HCT116 (cell line): ENCODE measurements around the gene ADGRB3. TPM values are rescaled to one million over a fixed set of nuclear protein-coding genes. Genes with fewer than 3 reads are reported as not detected.

ENCODE experiments used
- ATAC-seq: fragments of 200-7000 bp; cut with Tn5 transposase; 2 replicates; pipeline ENCODE4 v1.9.1; 2020; ENCODE audit warnings: mild to moderate bottlenecking, moderate library complexity
- BruUV-seq: library from RNA; stranded (reverse); fragments of 400-500 nt; replicated peaks from 2 replicates; lab custom pipeline; 2021; lab: Mats Ljungman, UMichigan
- CTCF ChIA-PET: fragments of 300-600 bp; sonication (Branson Sonifier 250); formaldehyde crosslinking; loops from one replicate; lab custom pipeline; 2021; ENCODE audit warnings: antibody characterized with exemption; lab: Charles Lee
- POLR2A ChIA-PET: fragments of 300-600, 350-600 bp; sonication (Branson Sonifier 250); formaldehyde crosslinking; loops from one replicate; lab custom pipeline; 2021; ENCODE audit warnings: antibody characterized with exemption; lab: Charles Lee
- RAD21 ChIA-PET, 2 experiments: fragments of 300-600 bp; sonication (Branson Sonifier 250); formaldehyde crosslinking; loops; one replicate each; lab custom pipeline; 2023; ENCODE audit warnings: low total read pairs in 2 of 2; ENCODE audit not compliant: uncharacterized antibody in 2 of 2, unreplicated experiment in 2 of 2, low non-redundant PET in 1 of 2; lab: Charles Lee
- DNase-seq: peaks from one replicate; pipeline ENCODE4 v3.0.0-alpha.2; 2010; ENCODE audit warnings: low read depth, low spot score
- H2AFZ ChIP-seq: fragments of 200-600 bp; shearing (Covaris generic), sonication (generic); 2 replicates; pipeline ENCODE4 v1.6.1; 2017; ENCODE audit warnings: low read depth, mixed run types, mixed read lengths, antibody characterized with exemption, low read length; ENCODE audit not compliant: poor library complexity, severe bottlenecking
- H3K27ac ChIP-seq: 2 replicates; pipeline ENCODE4 v1.5.1; 2012; ENCODE audit warnings: low read depth, low read length
- H3K27me3 ChIP-seq: fragments of 200-600 bp; sonication (generic); 2 replicates; pipeline ENCODE4 v1.6.1; 2016; ENCODE audit warnings: mixed run types, low read length, mixed read lengths; ENCODE audit not compliant: insufficient read depth
- H3K36me3 ChIP-seq, 2 experiments: fragments of 200-500 bp in 1 of 2; fragments of 200-600 bp in 1 of 2; sonication (Bioruptor generic) in 1 of 2; sonication (generic) in 1 of 2; 2 replicates each; pipeline versions ENCODE4 v1.5.1 to v1.6.1; 2014 to 2016; ENCODE audit warnings: low read length in 2 of 2, inconsistent platforms in 1 of 2, mixed read lengths in 1 of 2, mixed run types in 1 of 2; ENCODE audit not compliant: insufficient read depth in 2 of 2, control insufficient read depth in 1 of 2
- H3K4me1 ChIP-seq, 2 experiments: fragments of 200-600 bp in 1 of 2; sonication (generic) in 1 of 2; 2 replicates each; pipeline versions ENCODE4 v1.5.1 to v1.6.1; 2012 to 2017; ENCODE audit warnings: low read length in 2 of 2, inconsistent platforms in 1 of 2, mild to moderate bottlenecking in 1 of 2, mixed read lengths in 1 of 2, mixed run types in 1 of 2, moderate library complexity in 1 of 2; ENCODE audit not compliant: insufficient read depth in 2 of 2, control insufficient read depth in 1 of 2
- H3K4me2 ChIP-seq: fragments of 200-600 bp; sonication (generic); 2 replicates; pipeline ENCODE4 v1.6.1; 2017; ENCODE audit warnings: mixed run types, low read length, mixed read lengths
- H3K4me3 ChIP-seq, 2 experiments: fragments of 200-600 bp in 1 of 2; sonication (generic) in 1 of 2; replicated peaks in 1 of 2; 2 replicates each; pipeline ENCODE4 v1.5.1; 2011 to 2016; ENCODE audit warnings: low read length in 2 of 2, control low read depth in 1 of 2, low read depth in 1 of 2, mild to moderate bottlenecking in 1 of 2, mixed read lengths in 1 of 2, mixed run types in 1 of 2
- H3K79me2 ChIP-seq: fragments of 200-600 bp; sonication (generic); 2 replicates; pipeline ENCODE4 v1.6.1; 2017; ENCODE audit warnings: mild to moderate bottlenecking, mixed run types, low read length, moderate library complexity, mixed read lengths; ENCODE audit not compliant: insufficient read depth
- H3K9ac ChIP-seq: fragments of 200-600 bp; sonication (generic); 2 replicates; pipeline ENCODE4 v1.6.1; 2016; ENCODE audit warnings: low read length, mixed read lengths
- H3K9me2 ChIP-seq: fragments of 200-600 bp; sonication (generic), shearing (Covaris generic); 2 replicates; pipeline ENCODE4 v1.6.1; 2017; ENCODE audit warnings: mixed run types, mild to moderate bottlenecking, moderate library complexity; ENCODE audit not compliant: insufficient read depth
- H3K9me3 ChIP-seq, 2 experiments: fragments of 200-500 bp in 1 of 2; fragments of 200-600 bp in 1 of 2; sonication (Bioruptor generic) in 1 of 2; sonication (generic) in 1 of 2; 2 replicates each; pipeline ENCODE4 v1.6.1; 2014 to 2017; ENCODE audit warnings: low read length in 2 of 2, mixed read lengths in 2 of 2, inconsistent platforms in 1 of 2, low read depth in 1 of 2, mild to moderate bottlenecking in 1 of 2, mixed run types in 1 of 2, moderate library complexity in 1 of 2; ENCODE audit not compliant: control insufficient read depth in 1 of 2, insufficient read depth in 1 of 2
- H4K20me1 ChIP-seq: fragments of 200-600 bp; sonication (generic), shearing (Covaris generic); 2 replicates; pipeline ENCODE4 v1.6.1; 2017; ENCODE audit warnings: mixed run types, mild to moderate bottlenecking, moderate library complexity; ENCODE audit not compliant: insufficient read depth
- JUND ChIP-seq: IDR thresholded peaks from 2 replicates; pipeline ENCODE4 v1.6.1; 2012
- POLR2A ChIP-seq: IDR thresholded peaks from 2 replicates; pipeline ENCODE4 v1.7.0; 2011; ENCODE audit warnings: borderline replicate concordance; ENCODE audit not compliant: insufficient read depth, insufficient read length; ENCODE audit errors: extremely low read depth
- POLR2AphosphoS5 ChIP-seq: IDR thresholded peaks from 2 replicates; pipeline ENCODE4 v1.6.1; 2011; ENCODE audit warnings: mild to moderate bottlenecking, low read depth, low read length, moderate library complexity
- SIN3A ChIP-seq: IDR thresholded peaks from 2 replicates; pipeline ENCODE4 v1.6.1; 2012; ENCODE audit warnings: low read depth
- SRF ChIP-seq: IDR thresholded peaks from 2 replicates; pipeline ENCODE4 v1.6.1; 2012; ENCODE audit warnings: low read depth
- TCF7L2 ChIP-seq: IDR thresholded peaks from 2 replicates; pipeline ENCODE4 v1.7.0; 2011; ENCODE audit warnings: borderline replicate concordance, inconsistent platforms; ENCODE audit not compliant: insufficient read depth, insufficient read length; ENCODE audit errors: extremely low read depth
- YY1 ChIP-seq: IDR thresholded peaks from 2 replicates; pipeline ENCODE4 v1.6.1; 2011; ENCODE audit warnings: low read length, low read depth, moderate library complexity, mild to moderate bottlenecking; ENCODE audit not compliant: insufficient replicate concordance; ENCODE audit errors: extremely low read depth
- ZFX ChIP-seq: fragments of 450-650 bp; IDR thresholded peaks from 2 replicates; pipeline ENCODE4 v1.6.1; 2017
- intact Hi-C: fragments of 100-400 bp; cut with micrococcal nuclease; formaldehyde crosslinking; loops from 2 replicates; pipeline ENCODE4 v1.10.0; 2022
- total RNA-seq: library from RNA; stranded (reverse); gene quantifications from one replicate; pipeline ENCODE4 v1.2.1, GENCODE V29; 2021; ENCODE audit not compliant: unreplicated experiment
- TF ChIP-seq, protein P1 (sequence below): IDR thresholded peaks from 2 replicates; pipeline ENCODE4 v1.6.1; 2012
- TF ChIP-seq, protein P2 (sequence below), 3 experiments: fragments of 200-600 bp in 1 of 3; sonication (generic) in 1 of 3; IDR thresholded peaks in 2 of 3; conservative IDR thresholded peaks in 1 of 3; 2 replicates each; pipeline ENCODE4 v1.5.1; 2012 to 2017; ENCODE audit warnings: low read depth in 2 of 3, low read length in 2 of 3, antibody characterized with exemption in 1 of 3, borderline replicate concordance in 1 of 3, control low read depth in 1 of 3, mild to moderate bottlenecking in 1 of 3, mixed read lengths in 1 of 3, mixed run types in 1 of 3, moderate library complexity in 1 of 3; ENCODE audit not compliant: insufficient read depth in 1 of 3

The ADGRB3 gene
- total RNA-seq, 1 experiment from 2014 or later: not detected

DNA sequence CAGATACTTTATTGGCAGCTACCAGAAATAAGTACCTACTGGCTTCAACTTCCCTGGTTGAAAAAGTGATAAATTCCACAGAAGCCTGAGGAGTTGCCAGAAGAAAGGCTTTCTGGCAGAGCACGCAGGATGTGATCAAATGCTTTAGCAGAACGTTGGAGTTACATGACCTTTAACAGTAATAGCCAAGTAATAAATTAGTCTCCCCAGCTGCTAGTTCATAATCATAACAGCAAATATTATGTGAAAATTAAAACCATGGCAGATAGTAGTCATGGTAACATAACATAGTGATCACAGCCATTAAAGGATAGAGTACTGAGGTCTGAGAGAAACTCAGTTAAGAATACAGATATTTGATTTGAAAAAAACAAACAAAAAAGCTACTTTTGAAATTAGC lies 567.7 kb downstream of the ADGRB3 start:
- no peak overlapping the region for H3K4me2 ChIP-seq
- no peaks in the 10 kb centered on the region for H3K9me2 ChIP-seq
- no peaks in the 10 kb centered on the region for H4K20me1 ChIP-seq
- no peaks in the 10 kb centered on the region for H3K36me3 ChIP-seq
- H3K79me2 ChIP-seq: no peaks in the 10 kb centered on the region
- no peak overlapping the region for H3K4me3 ChIP-seq
- POLR2A ChIA-PET: no interaction called here
- H3K9me3 ChIP-seq: peaks cover 5 to 8% of the 10 kb centered on the region in 2 experiments; a peak in 3 of 4 replicates
- RAD21 ChIA-PET: no interaction called here
- H3K4me1 ChIP-seq: no peaks in the 10 kb centered on the region
- BruUV-seq: no TSS peak
- CTCF ChIA-PET: no interaction called here
- DNase-seq: no peak
- H3K27me3 ChIP-seq: no peaks in the 10 kb centered on the region
- intact Hi-C loops: no loop called here
- H3K27ac ChIP-seq: no peak overlapping the region
- no peak overlapping the region for H2AFZ ChIP-seq
- ATAC-seq: no peak
- TF ChIP-seq, protein P1, sequence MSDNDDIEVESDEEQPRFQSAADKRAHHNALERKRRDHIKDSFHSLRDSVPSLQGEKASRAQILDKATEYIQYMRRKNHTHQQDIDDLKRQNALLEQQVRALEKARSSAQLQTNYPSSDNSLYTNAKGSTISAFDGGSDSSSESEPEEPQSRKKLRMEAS: no peak
- no peak for TF ChIP-seq YY1
- TF ChIP-seq POLR2A: no peak
- TF ChIP-seq ZFX: no peak
- no peak for TF ChIP-seq JUND
- TF ChIP-seq POLR2AphosphoS5: no peak
- no peak for TF ChIP-seq TCF7L2
- TF ChIP-seq SIN3A: no peak
- TF ChIP-seq, protein P2, sequence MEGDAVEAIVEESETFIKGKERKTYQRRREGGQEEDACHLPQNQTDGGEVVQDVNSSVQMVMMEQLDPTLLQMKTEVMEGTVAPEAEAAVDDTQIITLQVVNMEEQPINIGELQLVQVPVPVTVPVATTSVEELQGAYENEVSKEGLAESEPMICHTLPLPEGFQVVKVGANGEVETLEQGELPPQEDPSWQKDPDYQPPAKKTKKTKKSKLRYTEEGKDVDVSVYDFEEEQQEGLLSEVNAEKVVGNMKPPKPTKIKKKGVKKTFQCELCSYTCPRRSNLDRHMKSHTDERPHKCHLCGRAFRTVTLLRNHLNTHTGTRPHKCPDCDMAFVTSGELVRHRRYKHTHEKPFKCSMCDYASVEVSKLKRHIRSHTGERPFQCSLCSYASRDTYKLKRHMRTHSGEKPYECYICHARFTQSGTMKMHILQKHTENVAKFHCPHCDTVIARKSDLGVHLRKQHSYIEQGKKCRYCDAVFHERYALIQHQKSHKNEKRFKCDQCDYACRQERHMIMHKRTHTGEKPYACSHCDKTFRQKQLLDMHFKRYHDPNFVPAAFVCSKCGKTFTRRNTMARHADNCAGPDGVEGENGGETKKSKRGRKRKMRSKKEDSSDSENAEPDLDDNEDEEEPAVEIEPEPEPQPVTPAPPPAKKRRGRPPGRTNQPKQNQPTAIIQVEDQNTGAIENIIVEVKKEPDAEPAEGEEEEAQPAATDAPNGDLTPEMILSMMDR (IDR thresholded peaks at IDR 0.05 in 2 of 3, conservative IDR thresholded peaks at IDR 0.05 in 1 of 3; ENCODE audit: borderline replicate concordance in 1 of 3, insufficient read depth in 1 of 3, low read depth in 2 of 3, low read length in 2 of 3): no peak
- TF ChIP-seq SRF: no peak
- TF ChIP-seq, all 23 proteins: peak for 0
- no peak overlapping the region for H3K9ac ChIP-seq
